Umbilical cord (tissue), 2 donors: Measurements from ENCODE around the gene BRAP. TPM values are rescaled to one million over a fixed set of nuclear protein-coding genes. Genes with fewer than 3 reads are reported as not detected.
"Not testable (repeated sequence)": the region's sequence is repeated elsewhere in the genome, so short reads cannot be mapped to it uniquely, and the experiment has no call there.

Experiments used
- DNase-seq: peaks from one replicate; pipeline ENCODE4 v3.0.0-alpha.2; 2015; ENCODE audit warnings: low spot score
- total RNA-seq: library from RNA; depleted of rRNA; stranded (reverse); fragments of >200 nt; gene quantifications from one replicate; pipeline ENCODE4 v1.2.3, GENCODE V29; 2014; ENCODE audit warnings: low replicate concordance; ENCODE audit not compliant: insufficient read depth

BRAP gene
- total RNA-seq, 1 donor from 2014 or later: 28.2 TPM

GRCh38 chr12:111673503-111673902 lies 12.3 kb downstream of the BRAP start:
- DNase-seq: peak; percentile 18

DNA sequence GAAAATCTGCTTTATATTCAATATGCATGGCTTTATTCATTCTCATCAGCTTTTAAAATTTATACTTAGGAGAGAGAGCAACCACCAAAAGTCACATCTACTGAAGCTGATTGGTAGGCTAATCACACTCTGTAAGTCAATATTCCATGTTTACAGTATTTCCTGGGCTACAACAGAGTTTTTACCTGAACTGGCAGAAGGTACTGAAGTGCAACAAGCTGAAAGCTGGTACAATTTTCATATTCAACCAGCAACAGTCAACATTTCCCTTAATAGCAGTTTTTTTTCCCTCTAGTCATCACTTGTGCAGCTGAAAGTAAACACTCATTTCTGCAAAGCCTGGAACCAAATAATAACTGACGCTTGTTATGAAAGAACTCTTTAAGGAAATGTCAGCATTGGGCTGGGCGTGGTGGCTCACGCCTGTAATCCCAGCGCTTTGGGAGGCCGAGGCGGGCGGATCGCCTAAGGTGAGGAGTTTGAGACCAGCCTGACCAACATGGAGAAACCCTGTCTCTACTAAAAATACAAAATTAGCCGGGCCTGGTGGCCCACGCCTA lies 12.9 kb downstream of the BRAP start:
- DNase-seq: no peak

DNA sequence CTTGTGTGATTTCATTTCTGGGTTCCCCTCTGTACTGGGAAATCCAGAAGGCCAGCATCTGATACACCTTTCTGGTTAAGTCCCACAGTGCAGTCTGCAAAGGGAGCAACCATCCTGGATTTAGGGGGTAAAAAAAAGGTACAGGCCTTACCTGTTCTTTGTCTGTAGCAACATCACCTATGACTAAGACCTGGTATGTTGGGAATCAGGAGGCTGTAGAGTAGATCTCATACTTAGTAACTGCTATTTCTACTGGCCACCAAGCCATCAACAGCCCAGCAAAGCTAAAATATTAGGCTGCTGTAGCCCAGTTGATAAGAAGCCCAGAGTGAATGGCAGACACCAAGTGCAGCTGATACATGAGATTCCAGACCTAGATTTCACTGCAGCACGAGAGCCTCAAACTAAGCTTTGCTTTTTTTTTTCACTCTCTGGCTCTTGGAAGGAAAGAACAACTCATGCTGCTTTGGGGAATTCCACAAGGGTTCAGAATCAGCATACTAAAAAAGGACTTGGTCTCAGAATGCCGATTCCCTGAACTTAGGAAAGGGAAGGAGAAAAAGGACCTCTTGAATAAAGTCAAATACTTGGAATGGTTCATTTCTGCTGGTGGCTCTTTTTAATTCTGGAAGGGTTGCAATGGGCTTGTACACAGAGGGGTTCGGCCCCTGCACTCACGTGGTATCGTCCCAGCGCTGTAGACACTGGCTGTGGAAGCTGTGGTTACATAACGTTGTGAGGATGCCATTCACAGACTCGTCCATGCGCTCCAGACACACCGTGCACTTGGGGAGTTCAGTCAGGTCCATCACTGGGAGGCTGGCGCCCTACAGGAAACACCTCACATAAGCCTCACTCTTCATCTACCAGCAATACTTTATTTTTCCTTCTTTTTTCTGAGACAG lies 20.5 kb downstream of the BRAP start:
- peak; percentile 38 for DNase-seq

- no peak for DNase-seq
Measured at GRCh38 chr12:111664499-111664898, 21.3 kb downstream of the BRAP start.

GRCh38 chr12:111656016-111656415 lies 29.7 kb downstream of the BRAP start:
- no peak for DNase-seq

DNA sequence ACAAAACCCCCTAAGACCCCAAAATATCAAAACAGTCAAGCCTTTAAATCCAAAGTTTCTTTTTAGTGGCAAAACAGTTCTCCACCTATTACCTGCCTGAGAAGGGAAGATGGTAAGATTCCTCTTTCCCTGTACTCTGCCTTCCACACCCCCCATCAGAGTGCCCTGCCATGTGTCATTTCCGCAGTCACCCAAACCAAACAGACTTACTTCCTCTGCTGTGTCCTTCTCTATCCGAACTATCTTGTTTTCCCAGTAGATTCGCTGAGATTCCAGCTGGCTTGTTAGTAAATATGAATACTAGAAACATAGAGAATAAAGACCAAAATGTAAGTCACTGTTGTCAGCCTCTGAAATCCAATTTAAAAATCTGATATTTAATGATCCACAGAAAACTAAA lies 30.4 kb downstream of the BRAP start:
- DNase-seq: no peak

DNA sequence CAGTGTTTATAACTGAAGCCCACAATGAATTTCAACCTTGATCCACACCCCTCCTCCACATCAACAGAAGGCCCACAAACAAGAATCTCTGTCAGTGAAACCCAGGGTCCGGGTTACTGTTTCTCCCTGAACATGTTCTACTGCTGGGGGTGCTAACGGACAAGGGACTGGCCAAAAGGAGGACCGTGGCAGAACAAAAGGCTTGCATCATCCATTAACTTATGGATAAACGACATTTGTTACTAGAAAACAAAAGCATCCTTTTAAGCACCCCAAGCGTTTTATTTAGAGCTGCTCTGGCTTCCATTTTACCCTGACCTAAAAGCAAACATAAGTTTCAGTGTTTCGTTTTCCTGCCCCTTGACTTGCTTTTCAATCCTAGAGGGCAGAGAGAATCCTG lies 32.2 kb downstream of the BRAP start:
- no peak for DNase-seq

DNA sequence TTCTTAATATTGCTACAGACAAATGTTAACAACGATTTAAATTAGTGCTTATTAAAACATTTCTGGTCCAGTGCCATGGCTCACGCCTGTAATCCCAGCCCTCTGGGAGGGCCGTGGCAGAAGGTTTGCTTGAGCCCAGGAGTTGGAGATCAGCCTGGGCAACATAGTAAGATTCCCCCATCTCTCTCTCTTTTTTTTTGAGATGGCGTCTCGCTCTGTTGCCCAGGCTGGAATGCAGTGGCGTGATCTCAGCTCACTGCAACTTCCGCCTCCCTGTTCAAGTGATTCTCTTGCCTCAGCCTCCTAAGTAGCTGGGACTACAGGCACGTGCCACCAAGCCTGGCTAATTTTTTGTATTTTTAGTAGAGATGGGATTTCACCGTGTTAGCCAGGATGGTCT lies 33.2 kb downstream of the BRAP start:
- DNase-seq: not testable (repeated sequence)

GRCh38 chr12:111650912-111651311 lies 34.8 kb downstream of the BRAP start:
- no peak for DNase-seq

DNA sequence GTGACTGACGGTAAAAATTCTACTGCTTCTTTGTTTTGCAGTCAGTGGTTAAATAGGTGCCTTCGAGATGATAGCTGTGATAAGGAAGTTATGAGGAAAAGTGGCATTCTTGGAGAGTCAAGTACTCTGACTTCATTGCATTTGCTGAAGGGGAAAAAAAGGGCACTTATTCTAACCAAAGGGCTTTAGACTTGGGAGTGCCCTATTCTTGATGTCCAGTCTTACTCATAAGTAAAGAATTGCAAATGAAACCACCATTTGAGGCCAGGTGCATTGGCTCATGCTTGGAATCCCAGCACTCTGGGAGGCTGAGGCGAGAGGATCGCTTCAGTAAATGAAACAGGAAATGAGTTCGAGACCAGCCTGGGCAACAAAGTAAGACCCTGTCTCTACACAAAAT lies 40.3 kb downstream of the BRAP start:
- no peak for DNase-seq

GRCh38 chr12:111643427-111643826 lies 42.3 kb downstream of the BRAP start:
- peak; percentile 85 for DNase-seq

DNA sequence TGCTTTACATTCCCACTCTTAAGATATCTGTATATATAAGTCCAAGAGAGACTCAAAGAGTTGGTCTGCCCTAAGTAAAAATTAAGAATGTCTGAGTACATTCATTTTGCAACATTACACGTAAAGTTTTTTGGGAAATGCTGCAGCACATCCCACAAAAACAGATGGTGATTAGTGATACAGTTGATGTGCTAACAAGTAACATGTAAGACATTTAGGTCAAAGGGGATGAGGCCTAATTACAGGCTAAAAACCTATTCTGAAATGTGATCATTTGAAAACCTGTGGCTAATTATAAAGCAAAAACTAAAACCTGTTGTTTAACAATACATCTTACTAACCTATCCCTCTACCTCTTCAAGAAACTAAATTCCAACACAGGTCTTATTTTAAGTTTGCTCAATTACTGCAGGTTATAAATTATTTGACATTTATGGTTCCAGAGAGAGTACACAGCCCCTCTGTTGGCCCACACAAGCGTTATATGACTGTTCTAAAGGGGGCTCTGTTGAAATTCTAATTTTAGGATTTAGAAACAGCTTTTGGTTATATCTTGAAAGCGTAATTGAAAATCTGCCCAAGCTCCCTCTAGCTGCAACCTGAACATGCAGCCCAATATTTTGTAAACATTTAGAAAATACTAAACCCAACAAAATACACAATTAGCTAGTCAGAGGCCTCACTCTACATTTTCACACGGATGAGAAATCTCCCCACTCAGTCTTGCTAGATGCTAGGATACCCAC lies 42.9 kb downstream of the BRAP start:
- peak; percentile 20 for DNase-seq

- DNase-seq: no peak
Measured at GRCh38 chr12:111640506-111640905, 45.2 kb downstream of the BRAP start.

DNA sequence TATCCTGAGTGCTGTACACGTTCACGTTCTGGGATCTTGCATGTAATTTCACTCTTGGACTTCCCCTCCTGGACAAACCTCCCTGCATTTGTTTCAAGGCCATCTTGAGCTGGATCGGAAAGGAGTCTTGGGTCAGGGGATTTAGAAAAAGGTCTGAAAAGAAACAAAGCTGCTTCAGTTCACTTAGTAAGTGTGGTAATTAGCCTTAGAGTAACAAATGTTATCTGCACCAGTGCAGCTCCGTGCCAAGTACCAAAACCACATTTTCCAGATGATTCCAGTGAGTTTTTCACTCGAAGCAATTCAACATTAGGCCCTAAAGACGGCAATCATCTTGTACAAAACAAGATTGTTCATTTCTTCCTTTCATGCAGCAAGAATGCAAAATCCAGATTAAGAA lies 47.2 kb downstream of the BRAP start:
- peak; percentile 19 for DNase-seq

- DNase-seq: peak; percentile 92
Measured at GRCh38 chr12:111636209-111636945, 49.4 kb downstream of the BRAP start.

- peak; percentile 25 for DNase-seq
Measured at GRCh38 chr12:111635524-111635923, 50.2 kb downstream of the BRAP start.

DNA sequence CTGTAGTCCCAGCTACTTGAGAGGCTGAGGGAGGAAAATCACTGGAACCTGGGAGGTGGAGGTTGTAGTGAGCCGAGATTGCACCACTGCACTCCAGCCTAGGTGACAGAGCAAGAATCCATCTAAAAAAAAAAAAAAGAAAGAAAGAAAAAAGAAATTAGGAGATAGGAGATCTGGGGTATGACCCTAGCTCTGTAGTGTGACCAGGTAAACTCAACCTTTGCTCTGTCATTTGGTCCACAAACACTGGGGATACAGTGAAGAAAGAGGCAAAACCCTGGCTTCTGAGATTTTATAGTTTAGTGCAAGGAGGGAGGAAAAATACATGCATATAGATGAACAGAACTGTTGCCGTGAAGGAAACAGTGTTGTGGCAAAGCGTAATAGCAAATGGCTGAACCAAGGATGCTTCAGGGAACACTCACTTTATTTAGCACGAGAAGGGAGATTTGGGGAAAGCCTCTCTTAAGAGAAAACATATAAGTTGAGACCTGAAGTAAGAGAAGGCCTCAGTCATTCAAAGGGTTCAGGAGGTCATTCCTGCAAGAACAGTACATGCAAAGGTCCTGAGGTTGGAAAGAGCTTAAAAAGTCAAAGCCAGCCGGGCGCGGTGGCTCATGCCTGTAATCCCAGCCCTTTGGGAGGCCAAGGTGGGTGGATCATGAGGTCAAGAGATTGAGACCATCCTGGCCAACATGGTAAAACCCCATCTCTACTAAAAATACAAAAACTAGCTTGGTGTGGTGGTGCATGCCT lies 57.1 kb downstream of the BRAP start:
- no peak for DNase-seq

DNA sequence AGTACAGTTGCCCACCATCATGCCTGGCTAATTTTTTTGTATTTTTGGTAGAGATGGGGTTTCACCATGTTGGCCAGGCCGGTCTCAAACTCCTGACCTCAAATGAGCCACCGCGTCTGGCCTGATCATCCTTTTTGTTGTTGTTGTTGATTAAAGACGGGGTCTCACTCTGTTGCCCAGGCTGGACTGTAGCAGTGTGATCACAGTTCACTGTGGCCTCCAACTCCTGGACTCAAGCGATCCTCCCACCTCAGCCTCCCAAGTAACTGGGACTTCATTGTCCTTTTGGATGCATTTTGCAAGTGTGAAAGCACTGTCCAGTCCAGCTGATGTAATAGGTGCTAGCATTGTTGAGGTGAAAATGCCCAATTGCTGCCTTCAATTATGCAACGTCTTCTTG lies 59.5 kb downstream of the BRAP start:
- no peak for DNase-seq

DNA sequence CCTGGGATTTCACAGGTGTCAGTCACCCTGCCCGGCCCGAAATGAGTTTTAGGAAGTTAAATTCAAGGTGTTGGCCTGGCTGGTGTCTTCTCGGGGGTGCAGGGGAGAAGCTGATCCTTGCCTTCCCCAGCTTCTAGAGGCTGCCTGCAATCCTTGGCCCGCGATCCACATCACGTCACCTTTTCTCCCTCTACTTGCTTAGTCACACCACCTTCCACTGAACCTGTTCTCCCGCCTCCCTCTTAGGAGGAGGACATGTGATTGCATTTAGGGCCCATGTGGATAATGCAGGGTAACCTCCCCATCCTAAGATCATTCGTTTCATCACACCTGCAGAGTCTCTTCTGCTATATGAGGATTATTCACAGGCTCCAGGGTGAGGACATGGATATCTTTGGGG lies 61.2 kb downstream of the BRAP start:
- no peak for DNase-seq

DNA sequence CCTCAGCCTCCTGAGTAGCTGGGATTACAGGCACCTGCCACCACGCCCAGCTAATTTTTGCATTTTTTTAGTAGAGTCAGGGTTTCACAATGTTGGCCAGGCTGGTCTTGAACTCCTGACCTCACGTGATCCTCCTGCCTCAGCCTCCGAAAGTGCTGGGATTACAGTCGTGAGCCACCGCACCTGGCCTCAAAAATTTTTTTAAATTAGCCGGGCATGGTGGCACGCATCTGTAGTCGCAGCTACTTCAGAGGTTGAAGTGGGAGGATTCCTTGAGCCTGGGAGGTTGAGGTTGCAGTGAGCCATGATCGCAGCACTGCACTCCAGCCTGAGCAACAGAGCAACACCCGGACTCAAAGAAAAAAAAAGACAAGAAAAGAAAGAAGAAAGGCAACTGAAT lies 67.9 kb downstream of the BRAP start:
- not testable (repeated sequence) for DNase-seq

- DNase-seq: peak; percentile 93
Measured at GRCh38 chr12:111616177-111616623, 69.6 kb downstream of the BRAP start.
